Panc1 (cell line): ENCODE data around the gene KXD1. TPM values are rescaled to one million over a fixed set of nuclear protein-coding genes. Genes with fewer than 3 reads are reported as not detected.

Experiments
- ATAC-seq: fragments of 200-7000 bp; cut with Tn5 transposase; 2 replicates; pipeline ENCODE4 v1.9.1; 2020; ENCODE audit warnings: mild to moderate bottlenecking, moderate library complexity
- BruUV-seq: library from RNA; stranded (reverse); fragments of 400-500 nt; replicated peaks from 2 replicates; lab custom pipeline; 2021; lab: Mats Ljungman, UMichigan
- CTCF ChIA-PET: fragments of 300-600 bp; sonication (Branson Sonifier 250); formaldehyde crosslinking; loops from one replicate; lab custom pipeline; 2022; ENCODE audit warnings: antibody characterized with exemption; lab: Charles Lee
- POLR2A ChIA-PET: fragments of 300-600 bp; sonication (Branson Sonifier 250); formaldehyde crosslinking; loops from one replicate; lab custom pipeline; 2022; ENCODE audit warnings: antibody characterized with exemption; lab: Charles Lee
- DNase-seq: peaks from one replicate; pipeline ENCODE4 v3.0.0-alpha.2; 2010; ENCODE audit warnings: low read depth, low spot score
- H3K27ac ChIP-seq: 2 replicates; pipeline ENCODE4 v1.5.1; 2011; ENCODE audit warnings: mild to moderate bottlenecking, low read length, inconsistent platforms
- H3K27me3 ChIP-seq: fragments of 200-500 bp; sonication (Bioruptor generic); 2 replicates; pipeline ENCODE4 v1.6.0; 2014; ENCODE audit warnings: low read length, inconsistent platforms; ENCODE audit not compliant: control insufficient read depth, insufficient read depth
- H3K36me3 ChIP-seq: fragments of 200-500 bp; sonication (Bioruptor generic); 2 replicates; pipeline ENCODE4 v1.5.1; 2014; ENCODE audit warnings: inconsistent platforms, mild to moderate bottlenecking, low read length, moderate library complexity; ENCODE audit not compliant: control insufficient read depth, insufficient read depth
- H3K4me1 ChIP-seq: 2 replicates; pipeline ENCODE4 v1.5.1; 2011; ENCODE audit warnings: inconsistent platforms, mild to moderate bottlenecking, low read length, moderate library complexity; ENCODE audit not compliant: control insufficient read depth, insufficient read depth
- H3K4me3 ChIP-seq, 2 experiments: 2 replicates each; pipeline ENCODE4 v1.5.1; 2011 to 2012; ENCODE audit warnings: low read depth in 2 of 2, low read length in 2 of 2, mild to moderate bottlenecking in 2 of 2, inconsistent platforms in 1 of 2, moderate library complexity in 1 of 2
- H3K9me3 ChIP-seq: fragments of 200-500 bp; sonication (Bioruptor generic); 2 replicates; pipeline ENCODE4 v1.5.1; 2014; ENCODE audit warnings: low read depth, mild to moderate bottlenecking, inconsistent platforms, low read length, moderate library complexity; ENCODE audit not compliant: control insufficient read depth, insufficient read depth
- POLR2AphosphoS5 ChIP-seq: IDR thresholded peaks from 2 replicates; pipeline ENCODE4 v1.6.1; 2012; ENCODE audit warnings: mild to moderate bottlenecking, low read depth, low read length, moderate library complexity
- REST ChIP-seq, 2 experiments: IDR thresholded peaks; 2 replicates each; pipeline ENCODE4 v1.6.1; 2011 to 2012; ENCODE audit warnings: low read depth in 2 of 2, control low read depth in 1 of 2, low read length in 1 of 2, mild to moderate bottlenecking in 1 of 2, moderate library complexity in 1 of 2; ENCODE audit not compliant: insufficient read depth in 1 of 2
- SIN3A ChIP-seq: IDR thresholded peaks from 2 replicates; pipeline ENCODE4 v1.6.1; 2012; ENCODE audit warnings: low read depth, mild to moderate bottlenecking, low read length, moderate library complexity, borderline replicate concordance; ENCODE audit not compliant: insufficient read depth
- TCF7L2 ChIP-seq: IDR thresholded peaks from 2 replicates; pipeline ENCODE4 v1.6.1; 2011; ENCODE audit warnings: mild to moderate bottlenecking, low read depth, low read length, inconsistent platforms
- in situ Hi-C: cut with HindIII; loops from 2 replicates; pipeline ENCODE4 v1.10.0; 2016; ENCODE audit warnings: low sequenced_read_pairs, low pct_unique_long_range_greater_than_20kb
- intact Hi-C: fragments of 100-400 bp; cut with micrococcal nuclease; formaldehyde crosslinking; loops from one replicate; pipeline ENCODE4 v1.10.0; 2022; ENCODE audit not compliant: unreplicated experiment
- total RNA-seq: library from RNA; stranded (reverse); gene quantifications from one replicate; pipeline ENCODE4 v1.2.1, GENCODE V29; 2021; ENCODE audit not compliant: unreplicated experiment
- TF ChIP-seq, protein P1 (sequence below): fragments of 450-650 bp; IDR thresholded peaks from 2 replicates; pipeline ENCODE4 v1.5.1; 2017; ENCODE audit warnings: mild to moderate bottlenecking

Gene KXD1
- total RNA-seq, 1 experiment from 2014 or later, result 106 TPM

DNA sequence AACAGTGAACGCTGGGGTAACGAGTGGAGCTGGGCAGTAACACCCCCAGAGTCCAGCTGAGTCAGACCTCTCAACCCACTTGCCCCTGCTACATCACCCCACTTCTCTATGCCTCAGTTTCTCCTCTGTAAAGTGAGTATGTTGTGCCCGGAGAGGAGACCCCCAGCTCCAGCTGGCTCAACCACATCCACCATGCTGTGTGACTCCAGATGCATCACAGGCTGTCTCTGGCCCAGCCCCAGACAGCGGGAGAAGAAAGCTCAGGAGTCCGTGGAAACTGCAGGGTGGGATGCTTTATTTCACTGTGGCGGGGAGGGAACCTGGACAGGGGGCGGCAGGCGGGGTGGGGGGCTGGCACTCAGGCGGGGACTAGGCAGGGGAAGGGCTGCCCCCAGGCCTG is 26.2 kb upstream of the KXD1 start:
- POLR2A ChIA-PET, result no interaction called here
- BruUV-seq, result no TSS peak
- CTCF ChIA-PET, result no interaction called here

GRCh38 chr19:18532168-18532890 is 25.3 kb upstream of the KXD1 start:
- TF ChIP-seq REST (IDR thresholded peaks at IDR 0.05; ENCODE audit: insufficient read depth in 1 of 2, low read depth in 2 of 2, low read length in 1 of 2) (no peak), SIN3A (no peak), TCF7L2 (no peak), POLR2AphosphoS5 (no peak)
- TF ChIP-seq, protein P1, sequence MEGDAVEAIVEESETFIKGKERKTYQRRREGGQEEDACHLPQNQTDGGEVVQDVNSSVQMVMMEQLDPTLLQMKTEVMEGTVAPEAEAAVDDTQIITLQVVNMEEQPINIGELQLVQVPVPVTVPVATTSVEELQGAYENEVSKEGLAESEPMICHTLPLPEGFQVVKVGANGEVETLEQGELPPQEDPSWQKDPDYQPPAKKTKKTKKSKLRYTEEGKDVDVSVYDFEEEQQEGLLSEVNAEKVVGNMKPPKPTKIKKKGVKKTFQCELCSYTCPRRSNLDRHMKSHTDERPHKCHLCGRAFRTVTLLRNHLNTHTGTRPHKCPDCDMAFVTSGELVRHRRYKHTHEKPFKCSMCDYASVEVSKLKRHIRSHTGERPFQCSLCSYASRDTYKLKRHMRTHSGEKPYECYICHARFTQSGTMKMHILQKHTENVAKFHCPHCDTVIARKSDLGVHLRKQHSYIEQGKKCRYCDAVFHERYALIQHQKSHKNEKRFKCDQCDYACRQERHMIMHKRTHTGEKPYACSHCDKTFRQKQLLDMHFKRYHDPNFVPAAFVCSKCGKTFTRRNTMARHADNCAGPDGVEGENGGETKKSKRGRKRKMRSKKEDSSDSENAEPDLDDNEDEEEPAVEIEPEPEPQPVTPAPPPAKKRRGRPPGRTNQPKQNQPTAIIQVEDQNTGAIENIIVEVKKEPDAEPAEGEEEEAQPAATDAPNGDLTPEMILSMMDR, result no peak
- DNase-seq, result no peak
- intact Hi-C loops (no loop called here), in situ Hi-C loops (no loop called here)
- Histone ChIP-seq H3K4me3 (no peak overlapping the region), H3K4me1 (no peaks in the 10 kb centered on the region), H3K27me3 (no peaks in the 10 kb centered on the region), H3K27ac (no peak overlapping the region), H3K9me3 (no peaks in the 10 kb centered on the region), H3K36me3 (no peaks in the 10 kb centered on the region)
- no TSS peak for BruUV-seq
- POLR2A ChIA-PET, result no interaction called here
- ATAC-seq, result peak; percentile 46; the same call in 1 of the 2 replicates
- CTCF ChIA-PET, result no interaction called here

More for the DNA sequence above, 26.2 kb upstream of the KXD1 start:
- Histone ChIP-seq H3K36me3 (no peaks in the 10 kb centered on the region), H3K27me3 (no peaks in the 10 kb centered on the region), H3K27ac (no peak overlapping the region), H3K4me3 (no peak overlapping the region), H3K4me1 (no peaks in the 10 kb centered on the region), H3K9me3 (no peaks in the 10 kb centered on the region)
- no peak for ATAC-seq
- no peak for DNase-seq
- intact Hi-C loops, result no loop called here
- no peak for TF ChIP-seq SIN3A
- no peak for TF ChIP-seq REST (IDR thresholded peaks at IDR 0.05; ENCODE audit: insufficient read depth in 1 of 2, low read depth in 2 of 2, low read length in 1 of 2)
- TF ChIP-seq, protein P1, result no peak
- TF ChIP-seq POLR2AphosphoS5, result no peak
- in situ Hi-C loops, result no loop called here
